CD4-positive, alpha-beta T cell treated with Interleukin-21 for 1 hour (primary cell): ENCODE results near the gene OSGIN1.

Source experiments
- DNase-seq: peaks from one replicate; pipeline ENCODE4 v3.0.0-alpha.2; 2020

The OSGIN1 gene

GRCh38 chr16:83973581-83974385, 20.7 kb downstream of the OSGIN1 start:
- no peak for DNase-seq

GRCh38 chr16:83974475-83974874, 21.4 kb downstream of the OSGIN1 start:
- no peak for DNase-seq

GRCh38 chr16:83975590-83976260, 22.7 kb downstream of the OSGIN1 start:
- DNase-seq: no peak

GRCh38 chr16:83977056-83977815, 24.2 kb downstream of the OSGIN1 start:
- DNase-seq: no peak

DNA sequence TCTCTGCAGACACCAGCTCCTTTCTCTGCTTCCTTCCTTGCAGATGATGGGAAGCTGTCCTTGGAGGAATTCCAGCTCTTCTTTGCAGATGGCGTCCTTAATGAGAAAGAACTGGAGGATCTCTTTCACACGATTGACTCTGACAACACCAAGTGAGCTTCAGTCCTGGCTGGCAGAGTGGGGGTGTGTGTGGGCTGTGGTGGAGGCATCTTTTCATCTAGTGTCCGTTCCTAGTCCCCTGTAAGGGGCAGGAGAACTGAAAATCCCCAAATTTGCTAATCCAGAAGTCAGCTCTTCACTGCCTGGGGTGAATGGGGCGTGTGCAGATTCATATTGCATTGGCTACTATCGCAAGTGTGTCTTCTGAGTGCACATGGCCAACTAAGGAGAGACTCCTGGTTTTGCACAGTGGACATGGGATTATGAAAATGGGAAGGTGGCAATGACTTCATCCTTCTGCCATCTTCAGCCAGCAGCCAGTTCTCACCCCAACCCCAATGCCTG, 25.4 kb downstream of the OSGIN1 start:
- DNase-seq: no peak

DNA sequence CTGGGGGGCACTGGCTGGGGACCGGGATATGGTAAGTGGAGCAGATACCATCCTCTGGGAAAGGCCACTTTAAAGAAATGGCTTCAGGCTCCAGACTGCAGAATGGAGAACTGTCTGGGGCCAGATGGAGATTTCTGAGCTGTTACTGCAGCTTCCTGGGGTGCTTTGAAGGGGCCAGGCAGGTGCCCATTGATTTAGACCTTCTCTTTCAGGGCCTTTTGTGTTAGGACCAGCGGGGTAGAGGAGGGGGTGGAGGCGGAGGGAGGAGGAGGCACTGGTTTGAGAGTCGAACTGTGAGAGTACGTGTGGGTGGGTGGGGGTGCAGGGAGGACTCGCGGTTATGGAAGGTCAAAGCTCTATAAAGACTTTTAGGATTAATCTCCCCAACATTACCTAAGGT, 26.4 kb downstream of the OSGIN1 start:
- DNase-seq: no peak

- no peak for DNase-seq
Measured at GRCh38 chr16:83980794-83981193, 27.8 kb downstream of the OSGIN1 start.

GRCh38 chr16:83981799-83982198, 28.8 kb downstream of the OSGIN1 start:
- no peak for DNase-seq

DNA sequence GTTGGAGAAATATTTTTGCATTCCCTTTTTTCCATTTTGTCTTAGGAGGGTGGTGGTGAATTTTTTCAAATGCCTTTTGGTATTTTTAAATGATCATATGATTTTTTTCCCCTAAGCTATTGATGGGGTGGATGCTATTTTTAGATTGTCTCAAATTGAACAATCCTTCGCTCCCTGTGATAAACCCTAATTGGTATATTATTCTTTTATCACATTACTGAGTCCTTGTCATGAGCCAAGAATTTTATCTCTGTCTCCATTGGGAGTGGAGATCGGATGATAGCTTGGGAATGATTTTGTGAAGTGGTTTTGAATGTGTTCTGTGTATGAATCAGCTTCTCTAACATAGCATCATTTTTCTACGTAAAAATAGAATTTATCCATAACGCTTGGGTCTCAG, 30.5 kb downstream of the OSGIN1 start:
- DNase-seq: no peak

GRCh38 chr16:83989300-83989699, 36.3 kb downstream of the OSGIN1 start:
- DNase-seq: no peak

DNA sequence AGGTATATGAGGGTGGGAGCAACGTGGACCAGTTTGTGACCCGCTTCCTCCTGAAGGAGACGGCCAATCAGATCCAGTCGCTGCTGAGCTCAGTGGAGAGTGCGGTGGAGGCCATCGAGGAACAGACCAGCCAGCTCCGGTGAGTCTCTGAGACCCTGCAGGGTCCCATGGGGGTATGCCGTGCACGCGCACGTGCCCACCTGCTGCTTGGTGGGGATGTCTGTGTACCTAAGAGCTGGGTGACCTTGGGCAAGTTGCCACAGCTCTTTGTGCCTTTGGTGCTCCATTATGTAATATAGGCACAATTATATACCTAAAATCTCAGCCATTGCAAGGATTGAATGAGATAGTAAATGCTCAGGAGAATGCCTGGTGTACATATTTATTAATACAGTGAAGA, 37.5 kb downstream of the OSGIN1 start:
- no peak for DNase-seq

- no peak for DNase-seq
Measured at GRCh38 chr16:83992624-83993023, 39.6 kb downstream of the OSGIN1 start.

DNA sequence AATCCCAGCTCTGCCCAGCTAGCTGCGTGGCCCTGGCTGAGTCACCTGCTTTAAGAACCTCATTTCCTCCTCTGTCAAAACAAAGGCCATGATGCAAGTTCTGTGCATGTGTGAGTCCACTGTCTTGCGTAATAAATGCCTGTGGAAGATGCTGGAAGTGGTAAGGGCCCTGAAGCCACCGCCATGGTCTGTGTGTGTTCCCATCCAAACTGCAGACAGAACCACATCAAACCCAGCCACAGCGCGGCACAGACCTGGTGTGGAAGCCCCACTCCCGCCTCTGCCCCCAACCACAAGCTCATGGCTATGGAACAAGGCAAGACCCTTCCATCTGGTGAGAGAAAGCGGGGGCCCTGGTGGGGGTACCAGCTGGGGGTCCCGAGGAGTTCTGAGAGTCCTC, 41.0 kb downstream of the OSGIN1 start:
- no peak for DNase-seq

DNA sequence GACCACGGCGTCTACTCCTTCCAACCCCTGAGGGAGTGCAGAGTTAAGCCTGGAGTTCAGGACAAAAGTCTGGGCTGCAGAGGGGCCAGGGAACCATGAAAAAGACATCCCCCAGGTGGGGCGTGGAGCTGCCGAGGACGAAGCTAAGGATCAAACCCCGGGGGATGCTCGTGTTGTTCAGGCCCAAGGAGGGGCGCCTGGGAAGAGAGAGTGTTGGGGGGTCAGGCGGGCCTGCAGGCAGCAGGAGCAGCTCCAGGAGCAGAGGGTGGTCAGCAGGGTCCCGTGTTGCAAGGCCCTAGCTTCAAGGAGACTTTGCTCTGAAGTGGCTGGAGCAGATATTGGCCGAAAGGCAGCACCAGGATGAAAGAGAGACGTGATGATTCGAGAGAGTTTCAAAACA, 41.7 kb downstream of the OSGIN1 start:
- DNase-seq: no peak

DNA sequence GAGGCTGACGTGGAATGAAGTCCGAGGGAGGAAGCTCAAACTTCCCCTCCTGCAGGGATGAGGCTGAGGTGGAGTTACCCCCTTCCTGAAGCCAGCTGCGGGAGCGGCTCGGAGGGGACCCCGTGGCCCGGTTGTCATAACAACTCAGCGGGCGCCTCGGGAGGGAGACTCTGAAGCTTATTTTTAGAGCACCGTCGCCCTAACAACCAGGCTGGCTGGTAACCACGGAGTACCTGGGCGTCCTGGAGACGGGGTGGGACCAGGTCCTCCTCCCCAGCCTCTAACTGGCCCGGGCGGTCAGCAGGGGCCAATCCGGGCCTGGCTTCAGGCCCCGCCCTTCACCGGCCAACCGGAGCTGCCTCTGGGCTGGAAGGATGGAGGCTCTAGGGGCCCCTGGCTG, 42.7 kb downstream of the OSGIN1 start:
- no peak for DNase-seq

DNA sequence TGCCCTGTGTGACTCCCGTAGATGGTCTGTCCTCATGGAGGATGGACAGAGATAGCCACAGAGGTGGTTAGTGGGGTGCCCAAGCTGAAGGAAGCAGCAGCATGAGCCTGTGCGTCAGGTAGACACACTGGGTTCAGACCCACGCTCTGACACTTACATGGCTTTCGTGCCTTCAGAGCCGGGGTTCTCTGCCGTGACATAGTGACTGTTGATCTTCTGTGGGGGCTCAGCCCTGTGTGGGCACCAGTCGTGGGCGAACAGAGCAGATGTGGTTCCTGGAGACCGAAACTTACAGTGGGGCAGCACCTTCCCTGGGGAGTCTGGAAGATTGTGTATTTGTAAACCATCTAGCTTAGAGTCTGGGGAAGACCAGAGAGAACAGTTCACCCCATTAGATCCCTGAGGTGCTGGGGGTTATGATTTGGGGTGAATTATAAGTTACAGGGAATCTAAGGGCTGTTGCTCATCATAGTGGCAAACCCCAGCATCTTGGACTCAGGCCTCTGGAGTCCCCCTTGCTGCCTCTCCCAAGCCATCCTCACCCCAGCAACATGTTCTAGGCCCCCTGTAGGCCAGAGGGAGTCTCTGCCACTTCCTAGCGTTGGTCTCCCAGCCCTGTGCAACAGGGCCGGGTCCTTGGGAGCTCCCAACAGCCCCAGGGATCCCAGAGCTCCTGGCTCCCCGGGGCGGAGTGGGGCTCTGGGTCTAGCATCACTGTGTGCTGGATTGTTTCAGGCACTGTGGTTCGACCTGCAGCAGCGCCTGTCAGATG, 43.6 kb downstream of the OSGIN1 start:
- DNase-seq: no peak

- no peak for DNase-seq
Measured at GRCh38 chr16:83998091-83998490, 45.1 kb downstream of the OSGIN1 start.

GRCh38 chr16:84000989-84001642, 48.1 kb downstream of the OSGIN1 start:
- no peak for DNase-seq

- no peak for DNase-seq
Measured at GRCh38 chr16:84001726-84002125, 48.7 kb downstream of the OSGIN1 start.

DNA sequence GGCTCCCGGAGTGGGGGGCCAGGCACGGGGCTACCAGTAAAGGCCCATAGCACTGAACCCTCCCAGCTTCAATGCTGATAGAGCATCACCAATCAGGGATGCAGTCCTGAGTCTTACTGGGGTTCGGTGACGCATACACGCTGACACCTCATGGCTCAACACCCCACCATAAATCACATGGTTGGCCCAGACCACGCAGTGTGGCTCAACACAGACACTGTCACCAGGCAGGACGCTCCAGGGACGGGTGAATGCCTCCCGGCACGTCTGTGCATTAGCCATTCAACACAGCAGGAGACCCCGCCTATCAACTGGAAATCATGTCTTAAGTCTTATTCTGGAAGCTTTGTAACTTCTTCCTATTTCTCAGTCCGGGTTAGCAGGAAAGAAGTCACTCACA, 50.0 kb downstream of the OSGIN1 start:
- DNase-seq: no peak

- no peak for DNase-seq
Measured at GRCh38 chr16:84004442-84004841, 51.4 kb downstream of the OSGIN1 start.

- DNase-seq: no peak
Measured at GRCh38 chr16:84005391-84005790, 52.4 kb downstream of the OSGIN1 start.
